IMR-90 (cell line): ENCODE measurements around the gene ZNF397. TPM values are rescaled to one million over a fixed set of nuclear protein-coding genes. Genes with fewer than 3 reads are reported as not detected.

ENCODE experiments used
- ATAC-seq: fragments of 200-7000 bp; cut with Tn5 transposase; 2 replicates; pipeline ENCODE4 v1.9.1; 2020; ENCODE audit warnings: low read depth, mild to moderate bottlenecking, moderate library complexity
- BruUV-seq: library from RNA; stranded (reverse); fragments of 400-500 nt; replicated peaks from 2 replicates; lab custom pipeline; 2021; lab: Mats Ljungman, UMichigan
- CTCF ChIA-PET: fragments of 300-600 bp; formaldehyde crosslinking; extraction: SDS; loops from one replicate; lab custom pipeline; 2021; ENCODE audit warnings: antibody characterized with exemption; lab: Yijun Ruan, JAX
- POLR2A ChIA-PET: fragments of 300-600 bp; sonication (Branson Sonifier 250); formaldehyde crosslinking; loops from one replicate; lab custom pipeline; 2022; ENCODE audit warnings: antibody characterized with exemption; ENCODE audit not compliant: unreplicated experiment; lab: Charles Lee
- DNase-seq: peaks from one replicate; pipeline ENCODE4 v3.0.0; 2013
- H2AFZ ChIP-seq: replicated peaks from 2 replicates; pipeline ENCODE3; 2013; ENCODE audit warnings: low read length, mild to moderate bottlenecking; ENCODE audit not compliant: poor library complexity
- H2AK5ac ChIP-seq: 2 replicates; pipeline ENCODE4 v1.6.1; 2013; ENCODE audit warnings: low read depth, low read length, inconsistent platforms
- H2AK9ac ChIP-seq: replicated peaks from 2 replicates; pipeline ENCODE3; 2013; ENCODE audit warnings: mild to moderate bottlenecking, low read depth, low read length, moderate library complexity; ENCODE audit not compliant: poor library complexity
- H2BK120ac ChIP-seq: 2 replicates; pipeline ENCODE4 v1.6.1; 2013; ENCODE audit warnings: low read depth, low read length, inconsistent platforms
- H2BK15ac ChIP-seq: 3 replicates; pipeline ENCODE4 v1.6.1; 2013; ENCODE audit warnings: low read depth, low read length, inconsistent platforms
- H2BK20ac ChIP-seq: 2 replicates; pipeline ENCODE4 v1.6.1; 2013; ENCODE audit warnings: low read depth, mild to moderate bottlenecking, inconsistent platforms, low read length, moderate library complexity
- H2BK5ac ChIP-seq: 2 replicates; pipeline ENCODE4 v1.6.1; 2013; ENCODE audit warnings: mild to moderate bottlenecking, low read depth, low read length, inconsistent platforms; ENCODE audit not compliant: poor library complexity, severe bottlenecking
- H3K14ac ChIP-seq: replicated peaks from 2 replicates; pipeline ENCODE4 v1.6.1; 2013; ENCODE audit warnings: low read depth, low read length, inconsistent platforms
- H3K18ac ChIP-seq: 2 replicates; pipeline ENCODE4 v1.6.1; 2013; ENCODE audit warnings: low read depth, low read length, control low read depth
- H3K23ac ChIP-seq: 2 replicates; pipeline ENCODE4 v1.6.1; 2013; ENCODE audit warnings: low read depth, low read length, inconsistent platforms
- H3K27ac ChIP-seq: 2 replicates; pipeline ENCODE4 v1.5.1; 2013; ENCODE audit warnings: mild to moderate bottlenecking, control low read depth, low read length; ENCODE audit not compliant: insufficient read depth
- H3K27me3 ChIP-seq: 2 replicates; pipeline ENCODE4 v1.6.1; 2013; ENCODE audit warnings: low read length; ENCODE audit not compliant: control insufficient read depth, insufficient read depth
- H3K36me3 ChIP-seq: 2 replicates; pipeline ENCODE4 v1.6.1; 2013; ENCODE audit warnings: low read length, mixed read lengths; ENCODE audit not compliant: control insufficient read depth, insufficient read depth
- H3K4ac ChIP-seq: 2 replicates; pipeline ENCODE4 v1.6.1; 2013; ENCODE audit warnings: low read depth, low read length, inconsistent platforms
- H3K4me1 ChIP-seq: 2 replicates; pipeline ENCODE4 v1.6.1; 2013; ENCODE audit warnings: low read length, mixed read lengths; ENCODE audit not compliant: control insufficient read depth, insufficient read depth
- H3K4me2 ChIP-seq: 2 replicates; pipeline ENCODE4 v1.6.1; 2013; ENCODE audit warnings: low read depth, mild to moderate bottlenecking, control low read depth, low read length, moderate library complexity
- H3K4me3 ChIP-seq: 2 replicates; pipeline ENCODE4 v1.5.1; 2013; ENCODE audit warnings: low read depth, mild to moderate bottlenecking, control low read depth, low read length, moderate library complexity; ENCODE audit not compliant: insufficient read depth
- H3K56ac ChIP-seq: 2 replicates; pipeline ENCODE4 v1.6.1; 2013; ENCODE audit warnings: low read length, inconsistent platforms; ENCODE audit not compliant: insufficient read depth; ENCODE audit errors: extremely low read depth
- H3K79me1 ChIP-seq, 2 experiments: 2 replicates each; pipeline ENCODE4 v1.6.1; 2013; ENCODE audit warnings: low read length in 2 of 2, inconsistent platforms in 1 of 2, low read depth in 1 of 2
- H3K9ac ChIP-seq: 2 replicates; pipeline ENCODE4 v1.6.1; 2013; ENCODE audit warnings: low read depth, low read length, control low read depth
- H3K9me1 ChIP-seq: 2 replicates; pipeline ENCODE4 v1.6.1; 2013; ENCODE audit warnings: low read length, inconsistent platforms; ENCODE audit not compliant: insufficient read depth
- H3K9me3 ChIP-seq: 2 replicates; pipeline ENCODE4 v1.6.1; 2013; ENCODE audit warnings: low read length; ENCODE audit not compliant: control insufficient read depth, insufficient read depth
- H4K20me1 ChIP-seq: 2 replicates; pipeline ENCODE4 v1.6.1; 2013; ENCODE audit warnings: low read length, inconsistent platforms; ENCODE audit not compliant: insufficient read depth
- H4K5ac ChIP-seq: 2 replicates; pipeline ENCODE4 v1.6.1; 2013; ENCODE audit warnings: mild to moderate bottlenecking, low read depth, low read length, control low read depth
- H4K8ac ChIP-seq, 2 experiments: 2 replicates each; pipeline ENCODE4 v1.6.1; 2013; ENCODE audit warnings: low read depth in 2 of 2, low read length in 2 of 2, control low read depth in 1 of 2, inconsistent platforms in 1 of 2
- H4K91ac ChIP-seq: 2 replicates; pipeline ENCODE4 v1.6.1; 2013; ENCODE audit warnings: low read depth, low read length, inconsistent platforms; ENCODE audit not compliant: insufficient read depth
- CHD1 ChIP-seq: IDR thresholded peaks from 2 replicates; pipeline ENCODE4 v1.6.1; 2012; ENCODE audit warnings: low read depth, low read length, improper control_type of control experiment
- MXI1 ChIP-seq: IDR thresholded peaks from 2 replicates; pipeline ENCODE4 v1.6.1; 2012; ENCODE audit warnings: low read depth, mild to moderate bottlenecking, low read length, moderate library complexity, borderline replicate concordance
- POLR2A ChIP-seq: IDR thresholded peaks from 2 replicates; pipeline ENCODE4 v1.6.1; 2012; ENCODE audit warnings: mild to moderate bottlenecking, low read depth, low read length
- RCOR1 ChIP-seq: IDR thresholded peaks from 2 replicates; pipeline ENCODE4 v1.6.1; 2012; ENCODE audit warnings: mild to moderate bottlenecking, low read length, improper control_type of control experiment; ENCODE audit not compliant: insufficient replicate concordance
- WGBS, 2 experiments: methylation state at CpG; one replicate each; pipeline versions ENCODE4 v1.1.5 to v1.1.7; 2013; ENCODE audit warnings: missing lambda C conversion rate in 2 of 2; ENCODE audit not compliant: insufficient read length in 1 of 2; ENCODE audit errors: extremely low coverage in 2 of 2; 5-methylcytosine and 5-hydroxymethylcytosine counted together
- dilution Hi-C: fragments of 300-500 bp; cut with HindIII; formaldehyde crosslinking; loops from one replicate; pipeline ENCODE4 v1.14.3; 2018; ENCODE audit warnings: low sequenced_read_pairs; ENCODE audit not compliant: unreplicated experiment
- in situ Hi-C: fragments of 300-500 bp; cut with MboI; formaldehyde crosslinking; loops from 3 replicates; pipeline ENCODE4 v1.14.3; 2019; ENCODE audit warnings: low sequenced_read_pairs, inconsistent platforms, mixed read lengths
- intact Hi-C: fragments of 100-400 bp; cut with micrococcal nuclease; formaldehyde crosslinking; loops from 2 replicates; pipeline ENCODE4 v1.10.0; 2022
- polyA plus RNA-seq, 3 experiments: library from polyadenylated mRNA; depleted of rRNA; stranded (reverse); fragments of >200 nt; gene quantifications; 2 replicates each; pipeline ENCODE4 v1.2.3, GENCODE V29; 2012; ENCODE audit warnings: low replicate concordance in 1 of 3
- total RNA-seq: library from RNA; depleted of rRNA; stranded (reverse); fragments of >200 nt; gene quantifications from 2 replicates; pipeline ENCODE4 v1.2.3, GENCODE V29; 2012

Gene ZNF397
- total and polyA plus RNA-seq, 2 of the 4 experiments (the other 2 are of a cell fraction): 5.5 to 9.9 TPM

DNA sequence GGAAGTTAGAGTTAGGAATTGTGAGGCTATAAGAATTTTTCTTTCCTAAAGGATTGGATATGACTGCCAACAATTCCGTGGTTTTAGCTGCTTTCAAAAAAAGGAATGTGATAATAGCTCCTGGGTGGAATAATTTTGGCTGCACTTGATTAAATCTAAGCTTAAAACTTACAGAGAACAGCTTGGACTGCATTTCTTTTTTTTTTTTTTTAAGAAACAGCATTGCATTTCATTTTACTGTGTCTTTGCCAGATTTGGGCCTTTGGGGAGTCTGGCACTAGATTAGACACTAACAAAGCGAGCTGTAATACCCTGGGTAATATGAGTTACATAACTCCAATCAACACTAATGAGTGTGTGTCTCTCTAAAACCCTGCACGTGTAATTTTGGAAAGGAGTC is 37.8 kb upstream of the ZNF397 start:
- CTCF ChIA-PET: interaction anchor here (1.1 kb wide), 1 partner anchor 28 kb away, joined by 3 read pairs; no protein-coding TSS in a partner anchor
- Histone ChIP-seq H4K91ac (no peak overlapping the region), H3K9me1 (no peaks in the 10 kb centered on the region), H3K4ac (no peak overlapping the region), H3K36me3 (no peaks in the 10 kb centered on the region), H4K8ac (no peak overlapping the region), H3K9me3 (no peaks in the 10 kb centered on the region), H2BK15ac (no peak overlapping the region), H2BK20ac (no peak overlapping the region), H2BK120ac (no peak overlapping the region), H3K18ac (no peak overlapping the region), H2AK9ac (no peak overlapping the region), H3K27ac (no peak overlapping the region), H3K27me3 (no peaks in the 10 kb centered on the region; the same call in 1 of the 2 replicates), H2BK5ac (no peak overlapping the region), H3K4me1 (no peaks in the 10 kb centered on the region), H3K23ac (no peak overlapping the region), H3K79me1 (no peaks in the 10 kb centered on the region), H4K20me1 (no peaks in the 10 kb centered on the region), H3K14ac (no peak overlapping the region), H3K9ac (no peak overlapping the region), H2AFZ (no peak overlapping the region), H3K56ac (no peak overlapping the region), H4K5ac (no peak overlapping the region), H2AK5ac (no peak overlapping the region), H3K4me2 (no peak overlapping the region), H3K4me3 (no peak overlapping the region)
- DNase-seq (no peak), ATAC-seq (no peak)
- TF ChIP-seq CHD1 (no peak), POLR2A (no peak), MXI1 (no peak), RCOR1 (no peak)
- no CpG with 5 or more reads among the region's 3 CpGs for WGBS, 2 experiments
- dilution Hi-C loops: no loop called here
- intact Hi-C loops: no loop called here
- in situ Hi-C loops: no loop called here
- BruUV-seq: no TSS peak
- POLR2A ChIA-PET: no interaction called here
